Measurements from ENCODE around the gene BTBD10.

DNA sequence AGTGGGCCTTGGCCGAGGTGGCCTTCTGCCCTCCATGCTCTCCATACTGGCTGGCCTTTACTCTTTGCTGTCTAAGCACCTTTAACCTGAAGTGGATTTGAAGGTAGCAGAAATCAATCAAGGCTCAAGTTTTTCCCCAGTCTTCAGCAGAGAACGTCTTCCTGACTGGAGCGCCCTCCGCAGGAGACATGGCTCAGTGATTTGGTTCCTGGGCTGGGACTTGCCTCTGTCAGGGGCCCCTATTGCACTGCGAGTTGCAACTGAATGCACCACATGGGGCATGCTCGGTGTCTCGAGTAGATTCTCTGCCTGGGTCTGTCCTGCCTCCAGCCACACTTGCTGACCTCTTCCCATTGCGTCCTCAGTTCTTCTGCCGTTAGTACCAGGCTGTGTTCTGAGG, 105.8 kb downstream of the BTBD10 start:
- TF ChIP-seq, protein P1, sequence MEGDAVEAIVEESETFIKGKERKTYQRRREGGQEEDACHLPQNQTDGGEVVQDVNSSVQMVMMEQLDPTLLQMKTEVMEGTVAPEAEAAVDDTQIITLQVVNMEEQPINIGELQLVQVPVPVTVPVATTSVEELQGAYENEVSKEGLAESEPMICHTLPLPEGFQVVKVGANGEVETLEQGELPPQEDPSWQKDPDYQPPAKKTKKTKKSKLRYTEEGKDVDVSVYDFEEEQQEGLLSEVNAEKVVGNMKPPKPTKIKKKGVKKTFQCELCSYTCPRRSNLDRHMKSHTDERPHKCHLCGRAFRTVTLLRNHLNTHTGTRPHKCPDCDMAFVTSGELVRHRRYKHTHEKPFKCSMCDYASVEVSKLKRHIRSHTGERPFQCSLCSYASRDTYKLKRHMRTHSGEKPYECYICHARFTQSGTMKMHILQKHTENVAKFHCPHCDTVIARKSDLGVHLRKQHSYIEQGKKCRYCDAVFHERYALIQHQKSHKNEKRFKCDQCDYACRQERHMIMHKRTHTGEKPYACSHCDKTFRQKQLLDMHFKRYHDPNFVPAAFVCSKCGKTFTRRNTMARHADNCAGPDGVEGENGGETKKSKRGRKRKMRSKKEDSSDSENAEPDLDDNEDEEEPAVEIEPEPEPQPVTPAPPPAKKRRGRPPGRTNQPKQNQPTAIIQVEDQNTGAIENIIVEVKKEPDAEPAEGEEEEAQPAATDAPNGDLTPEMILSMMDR (conservative IDR thresholded peaks at IDR 0.05; ENCODE audit: low read depth in 2 of 2), result peak; percentile 52 to 67
- TF ChIP-seq REST (IDR thresholded peaks at IDR 0.05; ENCODE audit: unreplicated experiment) (no peak), JUNB (IDR thresholded peaks at IDR 0.05; ENCODE audit: unreplicated experiment) (no peak), POLR2AphosphoS5 (IDR thresholded peaks at IDR 0.05; ENCODE audit: low read depth) (no peak), EZH2phosphoT487 (IDR thresholded peaks at IDR 0.05; ENCODE audit: unreplicated experiment) (no peak)
- TF ChIP-seq, protein P2, sequence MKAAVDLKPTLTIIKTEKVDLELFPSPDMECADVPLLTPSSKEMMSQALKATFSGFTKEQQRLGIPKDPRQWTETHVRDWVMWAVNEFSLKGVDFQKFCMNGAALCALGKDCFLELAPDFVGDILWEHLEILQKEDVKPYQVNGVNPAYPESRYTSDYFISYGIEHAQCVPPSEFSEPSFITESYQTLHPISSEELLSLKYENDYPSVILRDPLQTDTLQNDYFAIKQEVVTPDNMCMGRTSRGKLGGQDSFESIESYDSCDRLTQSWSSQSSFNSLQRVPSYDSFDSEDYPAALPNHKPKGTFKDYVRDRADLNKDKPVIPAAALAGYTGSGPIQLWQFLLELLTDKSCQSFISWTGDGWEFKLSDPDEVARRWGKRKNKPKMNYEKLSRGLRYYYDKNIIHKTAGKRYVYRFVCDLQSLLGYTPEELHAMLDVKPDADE (IDR thresholded peaks at IDR 0.05), result no peak
